Tibial artery (tissue), 4 donors: ENCODE data around the gene TMEM255B.

ENCODE experiments used
- DNase-seq, 2 donors: peaks; one replicate each; pipeline ENCODE4 v3.0.0-alpha.2; 2019
- H3K27ac ChIP-seq, 2 donors: fragments of 200-600 bp; sonication (generic) in 1 of 2; 1 replicate in 1 of 2; 2 replicates in 1 of 2; pipeline ENCODE4 v1.5.1; 2018 to 2019; ENCODE audit warnings: mild to moderate bottlenecking in 1 of 2
- H3K27me3 ChIP-seq, 2 donors: fragments of 200-600 bp; sonication (generic) in 1 of 2; one replicate each; pipeline versions ENCODE4 v1.5.1 to v1.6.0; 2016 to 2019
- H3K36me3 ChIP-seq, 3 donors: fragments of 200-600 bp; sonication (generic) in 2 of 3; one replicate each; pipeline ENCODE4 v1.5.1; 2016 to 2019; ENCODE audit warnings: mild to moderate bottlenecking in 2 of 3
- H3K4me1 ChIP-seq, 4 donors: fragments of 200-600 bp; sonication (generic) in 2 of 4; 1 replicate in 3 of 4; 2 replicates in 1 of 4; pipeline ENCODE4 v1.5.1; 2016 to 2019
- H3K4me3 ChIP-seq, 2 donors: fragments of 200-600 bp; sonication (generic) in 1 of 2; 1 replicate in 1 of 2; 2 replicates in 1 of 2; pipeline ENCODE4 v1.5.1; 2018 to 2019; ENCODE audit warnings: mild to moderate bottlenecking in 2 of 2
- H3K9me3 ChIP-seq, 3 donors: fragments of 200-600 bp; sonication (generic) in 1 of 3; one replicate each; pipeline ENCODE4 v1.5.1; 2016 to 2019
- CTCF ChIP-seq, 2 experiments: fragments of 200-600 bp in 1 of 2; fragments of 450-650 bp in 1 of 2; IDR thresholded peaks; one replicate each; pipeline ENCODE4 v1.5.1; 2017 to 2019; ENCODE audit warnings: antibody characterized with exemption in 2 of 2, mild to moderate bottlenecking in 1 of 2, moderate library complexity in 1 of 2
- intact Hi-C: fragments of 100-400 bp; cut with DNase I; formaldehyde crosslinking; loops from one replicate; pipeline ENCODE4 v1.15.0; 2023; ENCODE audit warnings: low total_unique reads

The TMEM255B gene

GRCh38 chr13:113746143-113746525 lies 12.9 kb upstream of the TMEM255B start:
- no peak for DNase-seq
- Histone ChIP-seq H3K9me3 (no peaks in the 10 kb centered on the region), H3K36me3 (no peaks in the 10 kb centered on the region), H3K4me1 (peaks cover 0 to 3% (median 0%) of the 10 kb centered on the region in 4 donors), H3K27me3 (peaks cover 0 to 36% of the 10 kb centered on the region in 2 donors), H3K27ac (no peak overlapping the region), H3K4me3 (no peak overlapping the region)
- no peak for TF ChIP-seq CTCF (IDR thresholded peaks at IDR 0.05)
- intact Hi-C loops, result no loop called here

- Histone ChIP-seq H3K36me3 (no peaks in the 10 kb centered on the region), H3K9me3 (no peaks in the 10 kb centered on the region), H3K27me3 (peaks cover 0 to 32% of the 10 kb centered on the region in 2 donors), H3K27ac (no peak overlapping the region), H3K4me1 (peaks cover 0 to 3% (median 0%) of the 10 kb centered on the region in 4 donors), H3K4me3 (no peak overlapping the region)
- intact Hi-C loops, result no loop called here
- DNase-seq, result no peak
- TF ChIP-seq CTCF (IDR thresholded peaks at IDR 0.05), result no peak
Measured at GRCh38 chr13:113746671-113747070, 12.4 kb upstream of the TMEM255B start.

GRCh38 chr13:113747291-113747833 lies 11.7 kb upstream of the TMEM255B start:
- Histone ChIP-seq H3K27ac (no peak overlapping the region), H3K36me3 (no peaks in the 10 kb centered on the region), H3K4me1 (no peaks in the 10 kb centered on the region), H3K27me3 (peaks cover 0 to 26% of the 10 kb centered on the region in 2 donors), H3K4me3 (no peak overlapping the region), H3K9me3 (no peaks in the 10 kb centered on the region)
- DNase-seq, result no peak
- no peak for TF ChIP-seq CTCF (IDR thresholded peaks at IDR 0.05)
- intact Hi-C loops, result no loop called here

- H3K9me3 ChIP-seq, result no peaks in the 10 kb centered on the region
- H3K36me3 ChIP-seq, result no peaks in the 10 kb centered on the region
- H3K4me1 ChIP-seq, result no peaks in the 10 kb centered on the region
- H3K27ac ChIP-seq, result no peak overlapping the region
- no peak for DNase-seq
- TF ChIP-seq CTCF (IDR thresholded peaks at IDR 0.05), result no peak
- H3K27me3 ChIP-seq, result peaks cover 0 to 16% of the 10 kb centered on the region in 2 donors
- intact Hi-C loops, result no loop called here
- H3K4me3 ChIP-seq, result no peak overlapping the region
Measured at GRCh38 chr13:113748101-113748861, 10.7 kb upstream of the TMEM255B start.

- Histone ChIP-seq H3K4me1 (no peaks in the 10 kb centered on the region), H3K4me3 (no peak overlapping the region), H3K27me3 (peaks cover 0 to 10% of the 10 kb centered on the region in 2 donors), H3K36me3 (no peaks in the 10 kb centered on the region), H3K9me3 (no peaks in the 10 kb centered on the region), H3K27ac (no peak overlapping the region)
- TF ChIP-seq CTCF (IDR thresholded peaks at IDR 0.05), result no peak
- intact Hi-C loops, result no loop called here
- DNase-seq, result no peak
Measured at GRCh38 chr13:113748862-113749451, 10.1 kb upstream of the TMEM255B start.
